Gastroesophageal sphincter (tissue), 4 donors: ENCODE data around the gene RNF227. TPM values are rescaled to one million over a fixed set of nuclear protein-coding genes. Genes with fewer than 3 reads are reported as not detected.
A peak's percentile ranks its signal among the peaks of the same experiment; 100 is the strongest.

Experiments used
- ATAC-seq: fragments of 150-250 bp; one replicate; pipeline ENCODE4 v1.9.1; 2016; ENCODE audit warnings: mild to moderate bottlenecking, moderate library complexity
- H3K27ac ChIP-seq, 4 donors: fragments of 200-600 bp; sonication (generic) in 3 of 4; 1 replicate in 3 of 4; 2 replicates in 1 of 4; pipeline ENCODE4 v1.5.1; 2016 to 2019
- H3K27me3 ChIP-seq: fragments of 200-600 bp; sonication (generic); one replicate; pipeline ENCODE4 v1.5.1; 2019
- H3K36me3 ChIP-seq, 2 donors: fragments of 200-600 bp; sonication (generic); one replicate each; pipeline ENCODE4 v1.5.1; 2019; ENCODE audit warnings: control low read depth in 1 of 2
- H3K4me1 ChIP-seq, 3 donors: fragments of 200-600 bp; sonication (generic); 1 replicate in 2 of 3; 2 replicates in 1 of 3; pipeline ENCODE4 v1.5.1; 2016 to 2019; ENCODE audit warnings: control low read depth in 2 of 3
- H3K4me3 ChIP-seq, 2 donors: fragments of 200-600 bp; sonication (generic); one replicate each; pipeline ENCODE4 v1.5.1; 2019; ENCODE audit warnings: mild to moderate bottlenecking in 1 of 2, moderate library complexity in 1 of 2
- H3K9me3 ChIP-seq, 3 donors: fragments of 200-600 bp; sonication (generic); one replicate each; pipeline ENCODE4 v1.5.1; 2017 to 2019; ENCODE audit warnings: control low read depth in 2 of 3
- CTCF ChIP-seq, 4 experiments: fragments of 200-600 bp in 2 of 4; fragments of 450-650 bp in 2 of 4; sonication (generic) in 1 of 4; IDR thresholded peaks; one replicate each; pipeline ENCODE4 v1.5.1; 2017 to 2019; ENCODE audit warnings: antibody characterized with exemption in 4 of 4, mild to moderate bottlenecking in 2 of 4, moderate library complexity in 2 of 4
- EP300 ChIP-seq: sonication (generic); formaldehyde crosslinking; IDR thresholded peaks from one replicate; pipeline ENCODE4 v1.6.1; 2017; ENCODE audit warnings: antibody characterized with exemption, mild to moderate bottlenecking
- POLR2A ChIP-seq, 2 donors: fragments of 450-650 bp; IDR thresholded peaks; one replicate each; pipeline ENCODE4 v1.6.1; 2017; ENCODE audit warnings: antibody characterized with exemption in 2 of 2, mild to moderate bottlenecking in 2 of 2, moderate library complexity in 1 of 2
- POLR2AphosphoS5 ChIP-seq: sonication (generic); formaldehyde crosslinking; IDR thresholded peaks from one replicate; pipeline ENCODE4 v1.6.1; 2017; ENCODE audit warnings: antibody characterized with exemption
- WGBS, 2 donors: methylation state at CpG; one replicate each; pipeline ENCODE4 v1.1.5; 2018; ENCODE audit warnings: low coverage in 1 of 2; 5-methylcytosine and 5-hydroxymethylcytosine counted together
- total RNA-seq, 4 donors: library from RNA; depleted of rRNA; stranded (reverse); fragments of >200 nt; gene quantifications; one replicate each; pipeline ENCODE4 v1.1.0, GENCODE V29; 2016

Gene RNF227
- total RNA-seq, 4 donors from 2014 or later = 1.6 to 5.4 (median 2.1) TPM

GRCh38 chr17:7893187-7893880 is 22.8 kb downstream of the RNF227 start:
- Histone ChIP-seq H3K9me3 (no peaks in the 10 kb centered on the region), H3K4me3 (no peak overlapping the region), H3K4me1 (peaks cover 5 to 28% (median 19%) of the 10 kb centered on the region in 3 donors), H3K27ac (no peak overlapping the region), H3K27me3 (no peaks in the 10 kb centered on the region), H3K36me3 (peaks cover 0 to 76% of the 10 kb centered on the region in 2 donors)
- 62 to 75% methylated on average over 4 to 6 of the region's 15 CpGs for WGBS, 2 donors
- no peak for ATAC-seq
- no peak for TF ChIP-seq POLR2A (IDR thresholded peaks at IDR 0.05)
- TF ChIP-seq POLR2AphosphoS5 = no peak

GRCh38 chr17:7889166-7889955 is 26.7 kb downstream of the RNF227 start:
- peak overlapping the region in 1 of 2 donors; percentile 26 for H3K4me3 ChIP-seq
- H3K4me1 ChIP-seq = peaks cover 6 to 59% (median 39%) of the 10 kb centered on the region in 3 donors
- 12 to 17% methylated on average over 7 of the region's 11 CpGs for WGBS, 2 donors

GRCh38 chr17:7888184-7888920 is 27.7 kb downstream of the RNF227 start, which contains the start of gene CHD3:
CHD3 (plus strand) TSS chr17:7888789; CDS start chr17:7889001, 212 bp downstream.
- ATAC-seq = peak; percentile 29
- TF ChIP-seq POLR2A (IDR thresholded peaks at IDR 0.05) = peak in 1 of 2 donors; percentile 5
- no peak for TF ChIP-seq CTCF (IDR thresholded peaks at IDR 0.05)
- no peak for TF ChIP-seq EP300
- Histone ChIP-seq H3K9me3 (no peaks in the 10 kb centered on the region), H3K27ac (peak within 1 kb of the TSS; percentile 30 to 97 (median 91)), H3K27me3 (no peaks in the 10 kb centered on the region), H3K4me1 (peaks cover 6 to 68% (median 39%) of the 10 kb centered on the region in 3 donors), H3K36me3 (peaks cover 0 to 26% of the 10 kb centered on the region in 2 donors), H3K4me3 (peak within 1 kb of the TSS; percentile 4 to 67)
- 18 to 36% methylated on average over 1 to 12 of the region's 18 CpGs for WGBS, 2 donors

More at GRCh38 chr17:7889166-7889955, 26.7 kb downstream of the RNF227 start:
- Histone ChIP-seq H3K27me3 (no peaks in the 10 kb centered on the region), H3K27ac (peak overlapping the region; percentile 30 to 97 (median 91)), H3K36me3 (peaks cover 0 to 36% of the 10 kb centered on the region in 2 donors), H3K9me3 (no peaks in the 10 kb centered on the region)
- TF ChIP-seq CTCF (IDR thresholded peaks at IDR 0.05) (peak in 3 of 4 experiments; percentile 55 to 84 (median 79)), POLR2AphosphoS5 (peak; percentile 99), EP300 (no peak), POLR2A (IDR thresholded peaks at IDR 0.05) (no peak)
- peak; percentile 79 for ATAC-seq

GRCh38 chr17:7887482-7888183 is 28.5 kb downstream of the RNF227 start:
- Histone ChIP-seq H3K4me3 (peak overlapping the region; percentile 4 to 67), H3K36me3 (peaks cover 0 to 19% of the 10 kb centered on the region in 2 donors), H3K9me3 (no peaks in the 10 kb centered on the region), H3K4me1 (peaks cover 6 to 75% (median 41%) of the 10 kb centered on the region in 3 donors), H3K27ac (peak overlapping the region; percentile 30 to 97 (median 91)), H3K27me3 (no peaks in the 10 kb centered on the region)
- TF ChIP-seq EP300 = no peak
- TF ChIP-seq CTCF (IDR thresholded peaks at IDR 0.05) = no peak
- peak; percentile 53 for TF ChIP-seq POLR2AphosphoS5
- TF ChIP-seq POLR2A (IDR thresholded peaks at IDR 0.05) = peak; percentile 7 to 17
- ATAC-seq = peak; percentile 89
- 1 to 5% methylated on average over 3 to 21 of the region's 35 CpGs for WGBS, 2 donors
